Measurements from ENCODE around the gene MTSS2.
A peak's percentile ranks its signal among the peaks of the same experiment; 100 is the strongest.

The MTSS2 gene

GRCh38 chr16:70695331-70696070, 9.6 kb upstream of the MTSS2 start:
- Histone ChIP-seq H3K4me3 (peak overlapping the region in 2 of 10 experiments; percentile 6 to 26; a peak in 1 of 20 replicates), H3K4me2 (peak overlapping the region; percentile 26 to 97 (median 91); a peak in 20 of 22 replicates), H3K4me1 (peaks cover 57 to 100% (median 100%) of the 10 kb centered on the region in 10 experiments), H3K9ac (peak overlapping the region in 6 of 11 experiments; percentile 35 to 71 (median 65); a peak in 8 of 22 replicates), H3K27me3 (no peaks in the 10 kb centered on the region), H4K20me1 (peaks cover 0 to 100% (median 9%) of the 10 kb centered on the region in 11 experiments; a peak in 12 of 22 replicates), H3K9me3 (replicated peaks in 1 of 11) (no peaks in the 10 kb centered on the region), H3K27ac (peak overlapping the region in 8 of 11 experiments; percentile 26 to 78 (median 73); a peak in 14 of 22 replicates), H3K36me3 (peaks cover 0 to 95% (median 8%) of the 10 kb centered on the region in 11 experiments; a peak in 15 of 22 replicates)
- no peak for TF ChIP-seq Cebpa-rat (IDR thresholded peaks at IDR 0.05)

GRCh38 chr16:70694868-70695218, 9.0 kb upstream of the MTSS2 start:
- H4K20me1 ChIP-seq = peaks cover 0 to 100% (median 9%) of the 10 kb centered on the region in 11 experiments; a peak in 11 of 22 replicates
- H3K4me3 ChIP-seq = no peak overlapping the region
- H3K27ac ChIP-seq = peak overlapping the region in 4 of 11 experiments; percentile 37 to 78 (median 68); a peak in 4 of 22 replicates
- H3K9me3 ChIP-seq (replicated peaks in 1 of 11) = no peaks in the 10 kb centered on the region
- no peak for TF ChIP-seq Cebpa-rat (IDR thresholded peaks at IDR 0.05)
- peak overlapping the region in 3 of 11 experiments; percentile 41 to 65 (median 64); a peak in 3 of 22 replicates for H3K9ac ChIP-seq
- no peaks in the 10 kb centered on the region for H3K27me3 ChIP-seq
- H3K36me3 ChIP-seq = peaks cover 0 to 99% (median 8%) of the 10 kb centered on the region in 11 experiments; a peak in 15 of 22 replicates
- peak overlapping the region in 9 of 11 experiments; percentile 40 to 97 (median 91); a peak in 15 of 22 replicates for H3K4me2 ChIP-seq
- H3K4me1 ChIP-seq = peaks cover 51 to 100% (median 98%) of the 10 kb centered on the region in 10 experiments

GRCh38 chr16:70694088-70694867, 8.4 kb upstream of the MTSS2 start:
- TF ChIP-seq Cebpa-rat (IDR thresholded peaks at IDR 0.05) = no peak
- no peaks in the 10 kb centered on the region for H3K9me3 ChIP-seq (replicated peaks in 1 of 11)
- H3K27me3 ChIP-seq = no peaks in the 10 kb centered on the region
- peak overlapping the region in 6 of 11 experiments; percentile 3 to 78 (median 63); a peak in 11 of 22 replicates for H3K27ac ChIP-seq
- peaks cover 0 to 99% (median 8%) of the 10 kb centered on the region in 11 experiments; a peak in 15 of 22 replicates for H3K36me3 ChIP-seq
- H3K9ac ChIP-seq = peak overlapping the region in 6 of 11 experiments; percentile 23 to 65 (median 59); a peak in 7 of 22 replicates
- H4K20me1 ChIP-seq = peaks cover 0 to 100% (median 9%) of the 10 kb centered on the region in 11 experiments; a peak in 11 of 22 replicates
- peaks cover 45 to 100% (median 95%) of the 10 kb centered on the region in 10 experiments for H3K4me1 ChIP-seq
- H3K4me2 ChIP-seq = peak overlapping the region in 9 of 11 experiments; percentile 40 to 97 (median 91); a peak in 17 of 22 replicates
- H3K4me3 ChIP-seq = no peak overlapping the region

- TF ChIP-seq Cebpa-rat (IDR thresholded peaks at IDR 0.05) = no peak
- Histone ChIP-seq H3K9me3 (replicated peaks in 1 of 11) (no peaks in the 10 kb centered on the region), H3K36me3 (peaks cover 0 to 92% (median 2%) of the 10 kb centered on the region in 11 experiments; a peak in 12 of 22 replicates), H3K4me2 (peak overlapping the region in 9 of 11 experiments; percentile 40 to 97 (median 91); a peak in 18 of 22 replicates), H4K20me1 (peaks cover 0 to 100% (median 12%) of the 10 kb centered on the region in 11 experiments; a peak in 12 of 22 replicates), H3K4me3 (no peak overlapping the region; a peak in 2 of 20 replicates), H3K9ac (peak overlapping the region in 8 of 11 experiments; percentile 23 to 65 (median 51); a peak in 13 of 22 replicates), H3K27ac (peak overlapping the region in 7 of 11 experiments; percentile 28 to 78 (median 58); a peak in 13 of 22 replicates), H3K27me3 (no peaks in the 10 kb centered on the region), H3K4me1 (peaks cover 33 to 100% (median 92%) of the 10 kb centered on the region in 10 experiments)
Measured at GRCh38 chr16:70692873-70693671, 7.2 kb upstream of the MTSS2 start.

- peak overlapping the region in 9 of 11 experiments; percentile 40 to 97 (median 91); a peak in 18 of 22 replicates for H3K4me2 ChIP-seq
- peaks cover 25 to 100% (median 91%) of the 10 kb centered on the region in 10 experiments for H3K4me1 ChIP-seq
- H3K9me3 ChIP-seq (replicated peaks in 1 of 11) = no peaks in the 10 kb centered on the region
- H3K27me3 ChIP-seq = no peaks in the 10 kb centered on the region
- H3K9ac ChIP-seq = peak overlapping the region in 6 of 11 experiments; percentile 23 to 65 (median 59); a peak in 12 of 22 replicates
- H3K36me3 ChIP-seq = peaks cover 0 to 84% (median 0%) of the 10 kb centered on the region in 11 experiments; a peak in 7 of 22 replicates
- no peak overlapping the region; a peak in 2 of 20 replicates for H3K4me3 ChIP-seq
- peak overlapping the region in 7 of 11 experiments; percentile 28 to 78 (median 58); a peak in 10 of 22 replicates for H3K27ac ChIP-seq
- H4K20me1 ChIP-seq = peaks cover 0 to 100% (median 13%) of the 10 kb centered on the region in 11 experiments; a peak in 12 of 22 replicates
- TF ChIP-seq Cebpa-rat (IDR thresholded peaks at IDR 0.05) = no peak
Measured at GRCh38 chr16:70692130-70692872, 6.4 kb upstream of the MTSS2 start.

- Histone ChIP-seq H3K4me3 (no peak overlapping the region), H3K27me3 (no peaks in the 10 kb centered on the region), H4K20me1 (peaks cover 0 to 100% (median 11%) of the 10 kb centered on the region in 11 experiments; a peak in 12 of 22 replicates), H3K9ac (peak overlapping the region in 7 of 11 experiments; percentile 1 to 65 (median 24); a peak in 6 of 22 replicates), H3K27ac (peak overlapping the region in 4 of 11 experiments; percentile 58 to 78 (median 68); a peak in 8 of 22 replicates), H3K4me2 (peak overlapping the region in 9 of 11 experiments; percentile 40 to 97 (median 91); a peak in 17 of 22 replicates), H3K36me3 (peaks cover 0 to 76% (median 0%) of the 10 kb centered on the region in 11 experiments; a peak in 7 of 22 replicates), H3K4me1 (peaks cover 17 to 100% (median 90%) of the 10 kb centered on the region in 10 experiments), H3K9me3 (replicated peaks in 1 of 11) (no peaks in the 10 kb centered on the region)
- TF ChIP-seq Cebpa-rat (IDR thresholded peaks at IDR 0.05) = no peak
Measured at GRCh38 chr16:70691223-70692129, 5.6 kb upstream of the MTSS2 start.
